ENCODE measurements around the gene PYGB.

GRCh38 chr20:25203089-25203488 lies 44.8 kb upstream of the PYGB start:
- TF ChIP-seq CTCF (IDR thresholded peaks at IDR 0.05) (no peak), POLR2AphosphoS5 (IDR thresholded peaks at IDR 0.05) (no peak), POLR2A (IDR thresholded peaks at IDR 0.05) (no peak), EP300 (IDR thresholded peaks at IDR 0.05) (no peak)
